Epithelial cell of proximal tubule (primary cell): ENCODE measurements around the gene DLG1. TPM values are rescaled to one million over a fixed set of nuclear protein-coding genes. Genes with fewer than 3 reads are reported as not detected.

ENCODE experiments used
- DNase-seq: peaks from one replicate; pipeline ENCODE4 v3.0.0-alpha.2; 2011; ENCODE audit warnings: low read depth
- H3K4me3 ChIP-seq: 2 replicates; pipeline ENCODE4 v1.5.1; 2011; ENCODE audit warnings: low read depth, mild to moderate bottlenecking, low read length
- total RNA-seq: library from RNA; depleted of rRNA; stranded (reverse); fragments of >200 nt; gene quantifications from 2 replicates; pipeline ENCODE4 v1.2.3, GENCODE V29; 2015
- TF ChIP-seq, protein P1 (sequence below): conservative IDR thresholded peaks from 2 replicates; pipeline ENCODE4 v1.5.1; 2012; ENCODE audit warnings: low read depth, mild to moderate bottlenecking, low read length

The DLG1 gene
- total RNA-seq, 1 donor from 2014 or later, result 67.6 TPM

DNA sequence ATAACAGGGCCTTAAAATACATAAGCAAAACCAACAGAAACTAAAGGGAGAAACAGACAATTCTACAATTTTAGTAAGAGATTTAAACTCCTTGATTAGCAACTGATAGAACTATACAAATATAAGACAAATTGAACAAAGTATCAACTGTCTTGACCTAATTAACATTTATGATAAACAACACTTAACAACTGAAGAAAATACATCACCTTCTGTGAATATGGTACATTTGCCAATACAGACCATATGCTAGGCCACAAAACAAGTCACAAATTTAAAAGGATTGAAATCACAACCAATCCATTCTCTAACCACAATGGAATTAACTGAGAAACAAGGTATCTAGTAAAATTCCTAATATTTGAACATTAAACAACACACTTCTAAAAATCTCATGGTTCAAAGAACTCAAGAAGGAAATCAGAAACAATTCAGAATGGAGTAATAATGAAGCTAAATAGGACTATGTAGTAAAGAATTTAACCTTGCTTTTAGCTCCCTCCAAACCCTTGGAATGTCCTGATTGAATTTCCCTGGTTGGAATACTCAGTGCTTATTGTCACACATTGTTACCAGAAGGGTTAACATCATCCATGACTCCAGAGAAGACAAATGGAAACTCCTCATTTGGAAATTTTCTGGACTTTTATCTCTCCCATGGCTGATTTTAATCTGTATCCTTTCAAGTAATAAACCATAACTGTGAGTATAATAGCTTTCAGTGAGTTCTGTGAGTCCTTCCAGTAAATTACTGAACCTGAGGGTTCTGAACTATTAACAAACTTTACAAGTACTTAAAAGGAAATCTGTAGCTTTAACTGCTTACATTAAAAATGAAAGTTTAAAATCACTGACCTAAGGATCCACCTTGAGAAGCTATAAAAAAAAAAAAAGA lies 88.8 kb downstream of the DLG1 start:
- no peak for DNase-seq
- TF ChIP-seq, protein P1, sequence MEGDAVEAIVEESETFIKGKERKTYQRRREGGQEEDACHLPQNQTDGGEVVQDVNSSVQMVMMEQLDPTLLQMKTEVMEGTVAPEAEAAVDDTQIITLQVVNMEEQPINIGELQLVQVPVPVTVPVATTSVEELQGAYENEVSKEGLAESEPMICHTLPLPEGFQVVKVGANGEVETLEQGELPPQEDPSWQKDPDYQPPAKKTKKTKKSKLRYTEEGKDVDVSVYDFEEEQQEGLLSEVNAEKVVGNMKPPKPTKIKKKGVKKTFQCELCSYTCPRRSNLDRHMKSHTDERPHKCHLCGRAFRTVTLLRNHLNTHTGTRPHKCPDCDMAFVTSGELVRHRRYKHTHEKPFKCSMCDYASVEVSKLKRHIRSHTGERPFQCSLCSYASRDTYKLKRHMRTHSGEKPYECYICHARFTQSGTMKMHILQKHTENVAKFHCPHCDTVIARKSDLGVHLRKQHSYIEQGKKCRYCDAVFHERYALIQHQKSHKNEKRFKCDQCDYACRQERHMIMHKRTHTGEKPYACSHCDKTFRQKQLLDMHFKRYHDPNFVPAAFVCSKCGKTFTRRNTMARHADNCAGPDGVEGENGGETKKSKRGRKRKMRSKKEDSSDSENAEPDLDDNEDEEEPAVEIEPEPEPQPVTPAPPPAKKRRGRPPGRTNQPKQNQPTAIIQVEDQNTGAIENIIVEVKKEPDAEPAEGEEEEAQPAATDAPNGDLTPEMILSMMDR, result no peak
- no peak overlapping the region for H3K4me3 ChIP-seq

GRCh38 chr3:197206913-197207312 lies 91.5 kb downstream of the DLG1 start:
- TF ChIP-seq, protein P1, result no peak
- no peak for DNase-seq
- no peak overlapping the region for H3K4me3 ChIP-seq

DNA sequence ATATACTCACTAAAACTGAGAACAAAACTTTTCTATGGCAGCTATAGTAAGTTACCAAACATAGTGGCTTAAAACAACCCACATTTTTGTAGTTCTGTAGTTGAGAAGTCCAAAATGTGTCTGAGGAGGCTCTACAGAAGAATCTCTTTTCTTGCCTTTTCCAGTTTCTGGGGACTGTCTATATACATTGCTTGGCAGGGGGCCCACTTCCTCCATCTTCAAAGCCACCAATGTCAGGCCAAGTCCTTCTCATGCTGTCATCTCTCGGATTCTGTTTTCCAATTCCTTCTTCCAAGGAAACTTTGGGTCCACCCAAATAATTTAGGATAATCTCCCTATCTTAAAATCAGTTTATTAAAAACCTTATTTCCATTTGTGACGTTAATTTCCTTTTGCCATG lies 92.7 kb downstream of the DLG1 start:
- TF ChIP-seq, protein P1, result no peak
- H3K4me3 ChIP-seq, result no peak overlapping the region
- DNase-seq, result no peak

- TF ChIP-seq, protein P1, result no peak
Observed at GRCh38 chr3:197205265-197205664, 93.1 kb downstream of the DLG1 start.

DNA sequence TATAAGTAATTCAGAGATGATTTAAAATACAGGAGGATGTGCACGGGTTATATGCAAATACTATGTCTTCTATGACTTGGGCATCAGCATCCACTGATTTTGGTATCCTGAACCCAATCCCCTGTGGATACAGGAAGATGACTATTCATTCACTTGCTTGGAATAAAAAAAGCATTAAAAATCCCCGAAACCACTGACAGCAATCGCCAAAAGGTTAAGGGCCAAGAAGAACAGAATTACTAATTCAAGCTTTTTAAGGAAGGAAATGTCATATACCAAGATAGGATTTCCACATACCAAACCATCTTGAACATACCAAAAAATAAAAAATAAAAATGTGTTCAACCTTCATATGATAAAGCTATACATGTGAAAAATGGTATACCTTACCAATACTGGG lies 93.7 kb downstream of the DLG1 start:
- TF ChIP-seq, protein P1, result no peak
- H3K4me3 ChIP-seq, result no peak overlapping the region
- no peak for DNase-seq

More at GRCh38 chr3:197205265-197205664, 93.1 kb downstream of the DLG1 start:
- no peak overlapping the region for H3K4me3 ChIP-seq
- no peak for DNase-seq

- no peak overlapping the region for H3K4me3 ChIP-seq
- DNase-seq, result no peak
- TF ChIP-seq, protein P1, result no peak
Observed at GRCh38 chr3:197203714-197204146, 94.7 kb downstream of the DLG1 start.

DNA sequence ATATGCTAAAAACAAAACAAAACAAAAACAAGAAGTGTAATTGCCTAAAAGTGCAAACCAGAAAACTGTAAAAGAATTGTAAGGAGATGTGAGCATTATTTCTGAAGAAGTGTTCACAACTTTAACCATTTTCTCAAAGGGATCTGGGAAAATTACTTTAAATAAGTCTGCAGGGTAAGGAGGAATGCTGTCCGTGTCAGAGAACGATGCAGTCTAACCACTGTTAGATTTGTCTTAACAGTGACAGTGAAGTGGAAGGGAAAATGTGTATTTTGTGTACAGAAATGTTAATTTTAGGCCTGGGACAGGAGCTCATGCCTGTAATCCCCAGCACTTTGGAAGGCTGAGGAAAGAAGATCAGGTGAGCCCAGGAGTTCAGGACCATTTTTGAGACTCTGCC lies 95.7 kb downstream of the DLG1 start:
- H3K4me3 ChIP-seq, result no peak overlapping the region
- no peak for DNase-seq
- TF ChIP-seq, protein P1, result no peak
